Chondrocyte (in vitro differentiated cells): ENCODE data around the gene NFS1. TPM values are rescaled to one million over a fixed set of nuclear protein-coding genes. Genes with fewer than 3 reads are reported as not detected.
"Not testable (repeated sequence)": the region's sequence is repeated elsewhere in the genome, so short reads cannot be mapped to it uniquely, and the experiment has no call there.

Source experiments
- DNase-seq: peaks from one replicate; pipeline ENCODE4 v3.0.0; 2021; ENCODE audit warnings: mixed read lengths, low spot score
- H3K27ac Mint-ChIP-seq: one replicate; pipeline ENCODE4 v1.8.0; 2021; ENCODE audit warnings: mild to moderate bottlenecking, moderate library complexity, mixed read lengths; ENCODE audit not compliant: unreplicated experiment
- H3K27me3 Mint-ChIP-seq: 2 replicates; pipeline ENCODE4 v1.8.0; 2021; ENCODE audit warnings: low read depth, mixed read lengths
- H3K36me3 Mint-ChIP-seq: 2 replicates; pipeline ENCODE4 v1.8.0; 2021; ENCODE audit warnings: low read depth, mixed read lengths
- H3K4me1 Mint-ChIP-seq: 2 replicates; pipeline ENCODE4 v1.8.0; 2021; ENCODE audit warnings: low read depth, mild to moderate bottlenecking, mixed read lengths
- H3K4me3 Mint-ChIP-seq: one replicate; pipeline ENCODE4 v1.8.0; 2021; ENCODE audit warnings: mild to moderate bottlenecking, moderate library complexity, mixed read lengths; ENCODE audit not compliant: unreplicated experiment
- H3K9me3 Mint-ChIP-seq: 2 replicates; pipeline ENCODE4 v1.8.0; 2021; ENCODE audit warnings: low read depth, mixed read lengths
- CTCF ChIP-seq: fragments of 200-600 bp; sonication (generic); IDR thresholded peaks from 2 replicates; pipeline ENCODE4 v1.5.0; 2021; ENCODE audit warnings: antibody characterized with exemption, mild to moderate bottlenecking, moderate library complexity
- total RNA-seq: library from RNA; stranded (reverse); gene quantifications from 3 replicates; pipeline ENCODE4 v1.2.1, GENCODE V29; 2021

The NFS1 gene
- total RNA-seq, 1 donor from 2014 or later, result 26.8 TPM

- Mint-ChIP-seq H3K9me3 (no peaks in the 10 kb centered on the region), H3K4me3 (no peak overlapping the region), H3K27ac (peak overlapping the region; percentile 80), H3K36me3 (peaks cover 55% of the 10 kb centered on the region), H3K4me1 (peaks cover 14% of the 10 kb centered on the region), H3K27me3 (no peaks in the 10 kb centered on the region)
- no peak for DNase-seq
- TF ChIP-seq CTCF, result no peak
Observed at GRCh38 chr20:35715652-35716051, 16.5 kb upstream of the NFS1 start.

GRCh38 chr20:35714127-35714526 is 15.0 kb upstream of the NFS1 start:
- peaks cover 49% of the 10 kb centered on the region for H3K36me3 Mint-ChIP-seq
- no peaks in the 10 kb centered on the region for H3K9me3 Mint-ChIP-seq
- peak overlapping the region; percentile 57 for H3K27ac Mint-ChIP-seq
- H3K4me1 Mint-ChIP-seq, result peaks cover 20% of the 10 kb centered on the region
- H3K27me3 Mint-ChIP-seq, result no peaks in the 10 kb centered on the region
- TF ChIP-seq CTCF, result no peak
- no peak for DNase-seq
- no peak overlapping the region for H3K4me3 Mint-ChIP-seq

GRCh38 chr20:35713120-35713519 is 14.0 kb upstream of the NFS1 start:
- H3K27ac Mint-ChIP-seq, H3K9me3 Mint-ChIP-seq, H3K4me3 Mint-ChIP-seq, DNase-seq, H3K27me3 Mint-ChIP-seq: not testable (repeated sequence)
- Mint-ChIP-seq H3K36me3 (peaks cover 46% of the 10 kb centered on the region), H3K4me1 (peaks cover 20% of the 10 kb centered on the region)

GRCh38 chr20:35711588-35712209 is 12.5 kb upstream of the NFS1 start:
- no peak overlapping the region for H3K4me3 Mint-ChIP-seq
- no peak for DNase-seq
- peaks cover 43% of the 10 kb centered on the region for H3K36me3 Mint-ChIP-seq
- H3K27me3 Mint-ChIP-seq, result no peaks in the 10 kb centered on the region
- no peaks in the 10 kb centered on the region for H3K9me3 Mint-ChIP-seq
- TF ChIP-seq CTCF, result no peak
- H3K4me1 Mint-ChIP-seq, result peaks cover 18% of the 10 kb centered on the region
- peak overlapping the region; percentile 57 for H3K27ac Mint-ChIP-seq

- Mint-ChIP-seq H3K9me3 (no peaks in the 10 kb centered on the region), H3K36me3 (peaks cover 43% of the 10 kb centered on the region), H3K27ac (peak overlapping the region; percentile 51), H3K27me3 (no peaks in the 10 kb centered on the region), H3K4me3 (no peak overlapping the region), H3K4me1 (peaks cover 18% of the 10 kb centered on the region)
- no peak for DNase-seq
- no peak for TF ChIP-seq CTCF
Observed at GRCh38 chr20:35710884-35711587, 11.9 kb upstream of the NFS1 start.
